GM12891 (cell line): ENCODE measurements around the gene MLLT6.

Source experiments
- POLR2A ChIP-seq: IDR thresholded peaks from 2 replicates; pipeline ENCODE4 v1.6.1; 2011; ENCODE audit warnings: low read depth, low read length, control low read depth
- POLR2AphosphoS5 ChIP-seq: IDR thresholded peaks from 2 replicates; pipeline ENCODE4 v1.6.1; 2011; ENCODE audit warnings: low read depth, low read length, control low read depth
- POU2F2 ChIP-seq: IDR thresholded peaks from 2 replicates; pipeline ENCODE4 v1.6.1; 2011; ENCODE audit warnings: low read depth, mild to moderate bottlenecking, control low read depth, low read length, moderate library complexity
- TAF1 ChIP-seq: IDR thresholded peaks from 2 replicates; pipeline ENCODE4 v1.6.1; 2011; ENCODE audit warnings: low read depth, low read length, control low read depth

DNA sequence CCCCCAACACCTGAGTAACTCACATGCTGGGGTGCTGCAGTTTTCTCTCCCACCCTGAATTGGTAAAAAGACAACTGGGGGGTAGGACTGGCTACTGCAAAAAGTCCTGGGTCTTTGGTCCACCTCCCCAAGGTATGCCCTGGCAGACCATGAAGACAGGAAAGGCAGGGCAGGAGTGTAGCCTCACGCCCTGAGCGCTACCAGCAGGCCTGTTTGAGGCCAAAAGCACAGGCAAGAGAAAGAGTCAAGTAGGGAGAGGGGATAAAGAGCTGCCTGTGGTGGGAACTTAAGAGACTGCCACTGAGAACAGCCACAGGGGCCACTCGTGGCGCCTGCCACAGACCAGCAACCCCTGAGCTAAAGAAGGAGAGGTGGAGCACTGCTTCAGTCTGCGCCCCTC lies 61.3 kb downstream of the MLLT6 start:
- no peak for TF ChIP-seq POLR2AphosphoS5
- no peak for TF ChIP-seq POLR2A
- TF ChIP-seq TAF1: no peak
- TF ChIP-seq POU2F2: no peak
